GM13976 (cell line): ENCODE results near the gene BDH2.
A peak's percentile ranks its signal among the peaks of the same experiment; 100 is the strongest.

Experiments
- DNase-seq: peaks from one replicate; pipeline ENCODE4 v3.0.0; 2012; ENCODE audit warnings: low spot score
- CTCF ChIP-seq: IDR thresholded peaks from 2 replicates; pipeline ENCODE4 v1.5.1; 2012; ENCODE audit warnings: borderline replicate concordance, mild to moderate bottlenecking; ENCODE audit not compliant: insufficient read depth; ENCODE audit errors: extremely low read depth, missing control alignments, control extremely low read depth
- in situ Hi-C: fragments of 300-500 bp; cut with MboI; formaldehyde crosslinking; loops from one replicate; pipeline ENCODE4 v1.12.0; 2022; ENCODE audit warnings: low sequenced_read_pairs, mixed read lengths, inconsistent platforms; ENCODE audit not compliant: unreplicated experiment

Gene BDH2

GRCh38 chr4:103099691-103100392 lies at the start of gene BDH2:
Gene BDH2 (minus strand): TSS chr4:103099834. CDS start chr4:103096254, 3,580 bp downstream.
- in situ Hi-C loops: loop anchor here (5.0 to 10.0 kb wide), 2 partner anchors 473 to 655 kb away; no protein-coding TSS in a partner anchor
- peak; percentile 78 for DNase-seq

GRCh38 chr4:103144926-103145325 lies 45.3 kb upstream of the BDH2 start:
- in situ Hi-C loops: no loop called here
- no peak for DNase-seq
- no peak for TF ChIP-seq CTCF

More at GRCh38 chr4:103099691-103100392, at the start of gene BDH2:
- TF ChIP-seq CTCF: peak; percentile 66

GRCh38 chr4:103137446-103137827 lies 37.8 kb upstream of the BDH2 start:
- TF ChIP-seq CTCF: no peak
- in situ Hi-C loops: no loop called here
- no peak for DNase-seq

GRCh38 chr4:103136671-103137445 lies 37.2 kb upstream of the BDH2 start:
- in situ Hi-C loops: no loop called here

GRCh38 chr4:103129174-103129573 lies 29.5 kb upstream of the BDH2 start:
- in situ Hi-C loops: no loop called here
- no peak for TF ChIP-seq CTCF

More at GRCh38 chr4:103136671-103137445, 37.2 kb upstream of the BDH2 start:
- TF ChIP-seq CTCF: no peak
- no peak for DNase-seq

GRCh38 chr4:103126126-103126525 lies 26.5 kb upstream of the BDH2 start:
- in situ Hi-C loops: no loop called here
- no peak for TF ChIP-seq CTCF
- DNase-seq: no peak

More at GRCh38 chr4:103129174-103129573, 29.5 kb upstream of the BDH2 start:
- DNase-seq: no peak
